ENCODE measurements around the gene CCNK. TPM values are rescaled to one million over a fixed set of nuclear protein-coding genes. Genes with fewer than 3 reads are reported as not detected.

The CCNK gene
- total and polyA plus RNA-seq, 11 donors, result 9.1 to 35.3 (median 29.3) TPM

- Histone ChIP-seq H3K36me3 (peaks cover 0 to 5% (median 0%) of the 10 kb centered on the region in 9 donors), H3K9me3 (no peaks in the 10 kb centered on the region), H3K4me3 (no peak overlapping the region), H3K27me3 (no peaks in the 10 kb centered on the region), H3K27ac (peak overlapping the region in 11 of 12 donors; percentile 26 to 84 (median 61)), H3K4me1 (peaks cover 6 to 62% (median 38%) of the 10 kb centered on the region in 12 donors)
- DNase-seq (peak in 3 of 5 donors; percentile 25 to 46 (median 40)), ATAC-seq (peak in 3 of 4 donors; percentile 33 to 67 (median 46))
- WGBS, 4 donors, result 61 to 72% (median 63%) methylated on average over 12 to 17 of the region's 17 CpGs
- TF ChIP-seq CTCF (IDR thresholded peaks at IDR 0.05), result peak in 10 of 12 donors; percentile 8 to 51 (median 27)
- no peak for TF ChIP-seq POLR2A (IDR thresholded peaks at IDR 0.05)
- intact Hi-C loops (cut with DNase I), result loop anchor here in 4 of 10 donors (2.0 to 10.0 kb wide), 4 partner anchors 77 to 360 kb away; partner anchors contain the start of gene CCDC85C (in 1 of the 4)
Measured at GRCh38 chr14:99524804-99525698, 43.8 kb downstream of the CCNK start.

GRCh38 chr14:99525699-99526080 lies 44.5 kb downstream of the CCNK start:
- Histone ChIP-seq H3K4me3 (no peak overlapping the region), H3K27me3 (no peaks in the 10 kb centered on the region), H3K27ac (peak overlapping the region in 11 of 12 donors; percentile 26 to 84 (median 54)), H3K4me1 (peaks cover 6 to 67% (median 38%) of the 10 kb centered on the region in 12 donors), H3K9me3 (no peaks in the 10 kb centered on the region), H3K36me3 (peaks cover 0 to 5% (median 0%) of the 10 kb centered on the region in 9 donors)
- DNase-seq, result peak in 2 of 5 donors; percentile 23 to 29
- ATAC-seq, result no peak
- intact Hi-C loops (cut with DNase I), result loop anchor here in 3 of 10 donors (2.0 to 10.0 kb wide), 3 partner anchors 77 to 359 kb away; partner anchors contain the start of gene CCDC85C (in 1 of the 3)
- TF ChIP-seq POLR2A (IDR thresholded peaks at IDR 0.05), result no peak
- WGBS, 4 donors, result 76 to 86% (median 84%) methylated on average over 10 to 12 of the region's 12 CpGs

GRCh38 chr14:99527026-99527425 lies 45.8 kb downstream of the CCNK start:
- H3K9me3 ChIP-seq, result no peaks in the 10 kb centered on the region
- intact Hi-C loops (cut with DNase I), result loop anchor here in 3 of 10 donors (5.0 to 10.0 kb wide), 2 partner anchors 75 to 358 kb away; partner anchors contain the start of gene CCDC85C (in 1 of the 3)
- H3K4me1 ChIP-seq, result peaks cover 6 to 62% (median 38%) of the 10 kb centered on the region in 12 donors
- no peaks in the 10 kb centered on the region for H3K36me3 ChIP-seq
- WGBS, 4 donors, result 83 to 93% (median 87%) methylated on average over 7 to 12 of the region's 12 CpGs
- ATAC-seq (no peak), DNase-seq (no peak)
- H3K4me3 ChIP-seq, result no peak overlapping the region
- peak overlapping the region in 7 of 12 donors; percentile 26 to 84 (median 54) for H3K27ac ChIP-seq
- H3K27me3 ChIP-seq, result no peaks in the 10 kb centered on the region
- no peak for TF ChIP-seq CTCF (IDR thresholded peaks at IDR 0.05)
- no peak for TF ChIP-seq POLR2A (IDR thresholded peaks at IDR 0.05)

- ATAC-seq, result no peak
- Histone ChIP-seq H3K36me3 (no peaks in the 10 kb centered on the region), H3K27ac (no peak overlapping the region), H3K4me3 (no peak overlapping the region), H3K4me1 (peaks cover 6 to 57% (median 36%) of the 10 kb centered on the region in 12 donors), H3K27me3 (no peaks in the 10 kb centered on the region), H3K9me3 (no peaks in the 10 kb centered on the region)
- 85 to 90% (median 88%) methylated on average over 16 to 19 of the region's 19 CpGs for WGBS, 4 donors
- DNase-seq, result no peak
- intact Hi-C loops (cut with DNase I), result loop anchor here in 3 of 10 donors (5.0 to 10.0 kb wide), 2 partner anchors 75 to 357 kb away; partner anchors contain the start of gene CCDC85C (in 1 of the 3)
- no peak for TF ChIP-seq POLR2A (IDR thresholded peaks at IDR 0.05)
- no peak for TF ChIP-seq CTCF (IDR thresholded peaks at IDR 0.05)
Measured at GRCh38 chr14:99527427-99528076, 46.3 kb downstream of the CCNK start.
